ENCODE measurements around the gene LRPAP1.
"Not testable (repeated sequence)": the region's sequence is repeated elsewhere in the genome, so short reads cannot be mapped to it uniquely, and the experiment has no call there.

LRPAP1 gene

DNA sequence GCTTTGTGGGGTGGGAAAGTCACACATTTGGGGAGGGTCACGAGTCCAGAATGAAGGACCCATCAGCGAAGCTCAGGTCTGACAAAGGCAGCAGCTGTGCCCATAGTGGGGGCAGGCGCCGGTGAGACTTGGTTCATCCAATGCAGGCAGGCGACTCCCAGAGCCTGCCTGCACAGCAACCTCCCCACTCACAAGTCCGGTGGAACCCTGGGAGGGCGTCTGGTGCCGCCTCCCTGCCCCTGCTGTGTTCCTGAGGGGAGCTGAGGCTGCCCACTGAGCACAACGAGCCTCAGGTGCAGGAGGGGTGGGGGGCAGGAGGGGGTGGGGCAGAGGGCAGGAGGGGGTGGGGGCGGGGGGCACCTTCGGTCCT lies 13.7 kb downstream of the LRPAP1 start:
- DNase-seq (ENCODE audit: low read depth in 2 of 2): no peak

GRCh38 chr4:3517731-3518510 lies 14.3 kb downstream of the LRPAP1 start:
- DNase-seq (ENCODE audit: low read depth in 2 of 2): no peak

DNA sequence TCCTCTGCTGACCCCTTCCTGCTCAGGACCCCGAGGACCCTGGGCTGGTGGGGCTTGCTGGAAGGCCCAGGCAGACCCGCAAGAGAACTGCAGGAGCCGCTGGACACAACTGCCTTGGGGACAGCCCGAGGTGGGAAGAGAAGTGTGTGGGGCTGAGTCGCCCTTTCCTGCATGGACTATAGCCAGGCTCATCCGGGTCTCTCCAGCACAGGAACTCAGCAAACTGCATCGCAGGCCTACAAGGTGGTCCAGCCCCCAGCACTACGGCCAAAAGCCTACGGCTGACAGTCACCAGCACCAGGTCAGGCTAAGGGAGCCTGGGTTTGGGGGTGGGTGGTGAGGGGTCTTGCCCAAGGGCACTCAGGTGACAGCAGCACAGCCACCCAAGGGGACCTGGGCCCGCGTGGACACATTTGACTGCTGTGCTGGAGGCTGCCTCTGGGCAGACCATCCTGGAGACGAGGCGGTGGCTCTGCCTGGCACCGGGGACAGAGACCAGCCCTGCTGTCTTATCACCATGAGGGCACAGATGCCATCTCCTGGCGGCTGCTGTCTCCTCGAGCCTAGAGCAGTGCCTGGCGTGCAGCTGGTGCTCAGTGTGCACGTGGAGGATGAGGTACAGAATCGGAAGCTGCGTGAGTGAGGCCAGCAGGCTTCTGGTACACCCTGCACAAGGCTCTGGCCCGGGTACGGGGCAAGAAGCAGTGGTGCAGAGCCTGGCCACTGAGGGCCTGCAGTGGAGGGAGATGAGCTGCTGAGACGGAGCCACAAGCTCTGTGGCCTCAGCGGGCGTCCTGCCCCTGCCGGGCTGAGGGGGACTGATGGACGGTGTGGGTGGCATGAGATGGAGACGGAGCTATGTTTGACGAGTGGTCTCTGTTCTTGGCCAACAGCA lies 15.1 kb downstream of the LRPAP1 start:
- DNase-seq (ENCODE audit: low read depth in 2 of 2): no peak

DNA sequence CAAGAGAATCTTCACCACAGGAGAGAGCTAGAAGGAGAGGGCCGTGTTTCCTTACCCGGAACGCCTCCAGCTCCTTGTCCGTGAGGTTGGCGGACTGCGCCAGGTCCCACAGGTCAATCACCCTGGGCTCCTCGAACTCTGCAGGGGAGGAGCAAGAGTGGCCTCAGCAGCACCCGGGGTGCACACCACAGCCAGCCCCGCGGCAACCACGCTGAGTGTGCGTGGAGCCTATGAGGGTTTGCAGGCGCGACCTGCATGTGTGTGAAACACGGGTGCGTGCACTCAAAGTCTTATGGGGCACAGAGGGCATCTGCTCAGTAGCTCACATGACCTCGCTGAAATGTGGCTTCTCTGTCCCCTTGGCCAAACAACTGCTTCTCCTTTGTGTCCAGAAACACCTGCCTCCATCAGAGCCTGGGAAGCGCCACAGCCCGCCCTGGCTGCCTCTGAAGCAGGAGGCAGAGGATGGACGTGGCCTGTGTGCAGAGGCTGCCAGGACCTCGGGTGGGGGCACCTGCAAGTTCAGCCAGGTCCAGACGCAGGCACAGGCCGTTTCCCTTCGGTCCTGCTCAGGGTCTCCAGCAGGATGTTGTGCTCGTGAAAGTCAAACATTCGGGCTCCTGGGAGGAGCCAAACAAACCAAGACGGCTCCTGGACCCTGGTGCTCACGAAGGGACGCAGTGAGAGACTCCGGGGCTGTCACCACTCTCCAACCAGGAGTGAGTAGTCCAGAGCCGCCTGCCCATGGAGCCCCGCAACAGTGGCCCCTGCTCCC lies 16.0 kb downstream of the LRPAP1 start:
- DNase-seq (ENCODE audit: low read depth in 2 of 2): no peak

- DNase-seq (ENCODE audit: low read depth in 2 of 2): no peak
Observed at GRCh38 chr4:3515646-3516045, 16.6 kb downstream of the LRPAP1 start.

DNA sequence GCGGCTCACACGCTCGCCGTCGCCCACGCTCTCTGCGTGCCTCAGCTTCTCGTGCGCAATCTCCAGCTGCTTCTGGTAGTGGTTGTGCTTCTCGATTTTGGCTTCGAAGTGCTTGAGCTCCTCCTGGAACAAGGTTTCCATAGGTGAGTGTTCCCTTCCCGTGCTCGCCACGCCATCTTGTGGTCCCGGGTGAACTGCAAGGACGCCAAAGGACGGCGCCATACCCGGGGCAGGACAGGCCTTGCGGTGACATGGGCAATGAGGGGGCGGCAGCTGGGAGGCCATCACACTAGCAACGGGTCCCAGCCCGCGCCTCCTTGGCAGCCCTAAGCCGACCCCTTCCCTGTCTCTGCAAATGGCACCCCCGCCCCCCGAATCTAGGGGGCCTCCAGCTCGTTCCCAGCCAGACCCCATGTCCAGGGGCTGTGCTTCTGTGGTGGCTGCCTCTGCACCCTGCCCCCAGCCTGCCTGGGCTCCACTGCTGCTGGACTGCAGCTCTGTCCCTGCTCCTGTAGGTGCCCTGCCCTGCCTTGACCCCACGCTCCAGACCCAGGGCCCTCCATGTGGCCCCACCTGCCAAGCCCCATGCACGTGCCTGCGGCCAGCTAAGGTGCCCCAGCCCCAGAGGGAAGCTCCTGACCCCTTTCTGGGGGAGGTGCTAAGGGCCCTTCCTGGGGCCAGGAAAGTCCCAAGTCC lies 17.3 kb downstream of the LRPAP1 start:
- DNase-seq (ENCODE audit: low read depth in 2 of 2): no peak

- DNase-seq (ENCODE audit: low read depth in 2 of 2): no peak
Observed at GRCh38 chr4:3514221-3514780, 17.9 kb downstream of the LRPAP1 start.

DNA sequence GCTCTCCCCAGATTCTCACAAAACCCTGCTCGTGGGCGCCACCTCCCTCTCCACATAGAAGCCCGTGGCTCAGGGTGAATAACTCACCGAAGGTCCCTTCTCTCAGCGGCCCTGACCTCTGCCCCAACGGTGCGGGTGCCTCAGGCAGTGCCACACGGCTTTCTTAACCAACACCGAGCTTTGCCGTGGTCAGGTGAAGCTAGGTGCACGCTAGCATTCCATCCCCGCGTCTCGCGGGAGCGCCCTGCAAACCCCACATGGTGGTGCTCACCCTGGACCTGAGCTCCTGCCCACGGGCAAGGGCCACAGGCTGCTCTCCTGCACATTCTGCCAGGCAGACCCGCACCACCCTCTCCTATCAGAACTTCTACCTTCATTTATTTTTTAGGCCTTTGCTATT lies 18.4 kb downstream of the LRPAP1 start:
- DNase-seq (ENCODE audit: low read depth in 2 of 2): no peak

DNA sequence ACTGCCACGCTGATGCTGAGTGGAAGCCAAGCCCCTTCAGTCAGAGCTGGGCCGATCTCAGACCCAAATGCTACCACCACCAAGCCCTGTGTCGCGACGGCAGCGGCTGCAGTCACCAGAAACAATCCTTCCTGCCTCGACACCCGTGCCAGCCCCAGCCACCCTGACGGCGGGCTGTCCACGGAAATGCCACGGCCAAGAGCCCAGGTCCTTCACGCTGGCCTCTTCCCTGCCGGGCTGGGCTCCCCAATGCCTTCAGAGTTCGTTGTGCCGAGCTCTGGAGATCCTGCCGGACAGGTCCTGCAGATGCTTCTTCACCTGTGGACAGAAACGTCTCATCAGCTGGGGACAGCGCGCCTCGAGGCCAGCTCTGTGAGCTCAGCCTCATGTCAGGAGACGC lies 19.5 kb downstream of the LRPAP1 start:
- no peak for DNase-seq (ENCODE audit: low read depth in 2 of 2)

DNA sequence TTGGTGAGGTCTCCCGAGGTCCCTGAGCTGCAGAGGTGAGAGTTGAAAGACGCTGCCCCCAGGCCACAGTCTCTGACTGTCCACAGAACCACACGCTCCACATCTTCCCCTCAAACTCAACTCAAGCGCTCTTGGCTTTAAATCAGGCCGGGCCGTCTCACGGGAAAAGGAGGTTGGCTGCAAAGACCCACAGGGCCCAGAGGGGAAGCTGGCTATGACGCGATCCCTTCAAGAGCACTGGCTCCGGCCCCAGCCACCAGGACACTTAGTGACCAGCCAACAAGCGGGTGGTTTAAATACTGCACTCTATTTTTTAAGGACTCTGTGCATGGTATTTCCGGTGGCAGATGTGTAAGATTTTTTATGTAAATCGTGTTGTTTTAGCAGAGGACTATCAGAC lies 19.9 kb downstream of the LRPAP1 start:
- DNase-seq (ENCODE audit: low read depth in 2 of 2): no peak

- not testable (repeated sequence) for DNase-seq (ENCODE audit: low read depth in 2 of 2)
Observed at GRCh38 chr4:3511601-3512000, 20.6 kb downstream of the LRPAP1 start.

DNA sequence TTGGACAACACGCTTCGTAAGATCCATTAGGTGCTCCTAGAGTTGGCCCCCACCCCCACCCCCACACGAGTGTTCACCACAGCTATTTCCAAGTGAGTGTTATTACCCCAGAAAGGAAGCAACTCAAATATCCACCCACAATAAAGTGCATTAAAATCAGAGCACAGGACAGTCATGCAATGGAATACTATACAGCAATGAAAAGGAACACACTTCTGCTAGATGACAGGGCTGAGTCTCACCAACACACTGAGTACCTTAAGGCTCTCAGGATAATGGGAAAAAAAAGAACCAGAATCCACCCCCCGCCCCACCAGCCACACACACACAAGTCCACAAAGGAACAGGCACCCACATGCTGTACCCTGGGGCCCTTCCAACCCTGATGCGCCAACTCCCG lies 21.0 kb downstream of the LRPAP1 start:
- no peak for DNase-seq (ENCODE audit: low read depth in 2 of 2)

DNA sequence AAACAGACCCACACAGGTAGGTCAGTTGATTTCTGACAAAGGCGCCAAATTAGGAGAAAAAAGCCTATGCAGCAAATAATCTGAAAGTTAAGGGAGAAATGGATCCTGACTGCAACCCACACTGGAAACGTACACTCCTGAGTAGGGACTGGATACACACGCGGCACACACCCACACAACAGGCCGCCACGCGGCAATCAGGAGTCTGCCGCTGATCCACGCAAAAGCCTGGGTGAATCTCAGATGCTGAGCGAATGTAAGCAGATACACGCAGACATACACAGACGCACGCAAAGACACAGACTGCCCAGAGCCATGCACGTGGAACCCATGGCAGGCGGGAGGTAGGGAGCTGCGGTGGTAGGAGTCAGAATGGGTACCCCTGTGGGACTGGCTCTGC lies 21.7 kb downstream of the LRPAP1 start:
- DNase-seq (ENCODE audit: low read depth in 2 of 2): no peak

- DNase-seq (ENCODE audit: low read depth in 2 of 2): no peak
Observed at GRCh38 chr4:3508542-3508941, 23.7 kb downstream of the LRPAP1 start.

DNA sequence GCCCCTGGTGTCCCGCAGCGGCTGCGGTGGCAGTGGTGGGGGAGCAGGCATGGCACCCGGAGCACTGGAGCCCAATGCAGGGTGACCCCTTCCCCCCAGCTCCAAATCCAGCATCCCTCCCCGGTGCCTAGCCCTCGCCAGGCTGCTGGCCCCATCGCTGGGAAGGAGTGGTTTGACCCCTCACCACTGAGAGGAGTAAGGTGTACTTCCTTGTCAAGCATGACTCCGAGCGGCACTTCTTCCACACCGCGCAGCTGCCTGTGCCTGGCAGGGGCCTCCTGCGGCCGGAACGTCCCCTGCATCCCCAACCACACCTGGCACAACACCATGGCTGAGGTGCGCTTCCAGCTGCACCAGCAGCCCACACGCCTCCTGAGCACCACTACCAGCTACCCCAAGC lies 27.0 kb downstream of the LRPAP1 start:
- DNase-seq (ENCODE audit: low read depth in 2 of 2): no peak

GRCh38 chr4:3502941-3503936 lies 29.0 kb downstream of the LRPAP1 start:
- DNase-seq (ENCODE audit: low read depth in 2 of 2): no peak

- no peak for DNase-seq (ENCODE audit: low read depth in 2 of 2)
Observed at GRCh38 chr4:3501825-3502425, 30.3 kb downstream of the LRPAP1 start.

DNA sequence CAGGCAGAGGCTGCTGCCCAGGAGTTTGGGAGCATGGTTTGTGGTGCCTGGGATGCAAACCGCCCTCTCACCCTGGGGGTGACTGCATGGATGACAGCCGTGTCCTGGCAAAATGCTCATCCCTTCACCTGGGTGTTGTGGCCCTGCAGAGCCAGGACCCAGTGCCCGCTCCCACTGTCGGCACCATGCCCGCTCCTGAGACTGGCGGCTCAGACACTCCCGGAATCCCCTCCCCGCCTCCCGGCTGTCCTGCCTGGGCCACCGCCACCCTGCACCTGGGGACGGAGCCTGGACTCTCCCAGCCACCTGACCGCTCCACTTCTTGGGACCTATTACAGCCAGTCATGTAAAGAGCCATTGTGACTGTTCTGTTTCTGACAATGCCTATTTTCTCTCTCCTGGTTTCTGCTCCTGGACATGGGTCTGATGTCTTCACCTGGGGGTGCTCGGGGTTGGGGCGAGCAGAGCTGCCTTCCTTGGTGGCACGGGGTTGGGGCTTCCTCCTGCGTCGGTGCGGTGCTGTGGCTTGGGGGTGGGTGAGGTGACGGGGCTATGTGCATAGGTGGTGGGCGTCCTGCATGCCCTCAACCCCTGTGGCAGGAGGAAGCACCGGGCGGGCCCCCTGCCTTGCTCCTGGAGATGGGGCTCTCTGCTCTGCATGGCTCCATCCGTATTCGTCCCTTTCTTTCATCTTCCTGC lies 30.9 kb downstream of the LRPAP1 start:
- DNase-seq (ENCODE audit: low read depth in 2 of 2): no peak

DNA sequence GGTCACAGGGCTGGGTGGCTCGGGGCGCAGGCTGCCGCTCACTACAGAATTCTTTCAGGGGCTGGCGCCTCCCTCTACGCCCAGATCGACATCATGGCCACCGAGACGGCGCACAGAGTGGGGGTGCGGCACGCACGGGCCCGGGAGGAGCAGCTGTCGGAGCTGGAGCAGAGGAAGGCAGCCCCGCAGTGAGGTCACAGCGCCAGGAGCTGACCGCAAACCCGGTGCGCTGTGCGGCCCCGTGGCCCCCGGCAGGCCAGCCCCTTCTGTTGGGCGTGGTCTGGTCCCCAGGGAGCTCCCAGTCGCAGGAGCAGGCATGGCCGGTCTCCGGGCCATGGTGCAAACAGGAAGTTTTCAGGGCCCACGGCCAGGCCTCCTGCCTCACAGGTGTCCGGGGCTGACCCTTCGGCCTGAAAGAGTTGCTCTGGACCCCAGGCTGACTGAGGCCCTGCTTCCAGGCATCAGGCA lies 31.6 kb downstream of the LRPAP1 start:
- DNase-seq (ENCODE audit: low read depth in 2 of 2): no peak

Data from stimulated activated CD4-positive, alpha-beta T cell treated with anti-CD3 and anti-CD28 coated beads, Interleukin-4, amount 100 ng/mL, for 48 hours (primary cell).